NT2/D1 (cell line): ENCODE measurements around the gene MED15.

Experiments
- DNase-seq: peaks from one replicate; pipeline ENCODE4 v3.0.0-alpha.2; 2011; ENCODE audit warnings: low read depth, low spot score
- H3K27me3 ChIP-seq: 2 replicates; pipeline ENCODE4 v1.6.0; 2011; ENCODE audit warnings: mild to moderate bottlenecking; ENCODE audit not compliant: insufficient read length, insufficient read depth
- H3K36me3 ChIP-seq: 2 replicates; pipeline ENCODE4 v1.6.1; 2011; ENCODE audit warnings: mild to moderate bottlenecking, low read length, mixed read lengths; ENCODE audit not compliant: insufficient read depth, insufficient read length
- H3K4me1 ChIP-seq: 2 replicates; pipeline ENCODE4 v1.5.1; 2011; ENCODE audit not compliant: insufficient read depth, insufficient read length
- H3K4me3 ChIP-seq: 2 replicates; pipeline ENCODE4 v1.5.1; 2011; ENCODE audit warnings: low read depth; ENCODE audit not compliant: insufficient read length
- H3K9ac ChIP-seq: 2 replicates; pipeline ENCODE4 v1.6.0; 2011; ENCODE audit warnings: low read depth; ENCODE audit not compliant: insufficient read length
- H3K9me3 ChIP-seq: 2 replicates; pipeline ENCODE4 v1.5.1; 2011; ENCODE audit warnings: mild to moderate bottlenecking, low read length; ENCODE audit not compliant: insufficient read depth
- SUZ12 ChIP-seq: IDR thresholded peaks from 2 replicates; pipeline ENCODE4 v1.6.1; 2011; ENCODE audit not compliant: insufficient read length, insufficient read depth; ENCODE audit errors: extremely low read depth
- YY1 ChIP-seq: IDR thresholded peaks from 2 replicates; pipeline ENCODE4 v1.6.1; 2011; ENCODE audit not compliant: insufficient read length, insufficient read depth
- ZNF274 ChIP-seq: IDR thresholded peaks from 2 replicates; pipeline ENCODE4 v1.6.1; 2011; ENCODE audit warnings: mild to moderate bottlenecking, low read depth, low read length

The MED15 gene

DNA sequence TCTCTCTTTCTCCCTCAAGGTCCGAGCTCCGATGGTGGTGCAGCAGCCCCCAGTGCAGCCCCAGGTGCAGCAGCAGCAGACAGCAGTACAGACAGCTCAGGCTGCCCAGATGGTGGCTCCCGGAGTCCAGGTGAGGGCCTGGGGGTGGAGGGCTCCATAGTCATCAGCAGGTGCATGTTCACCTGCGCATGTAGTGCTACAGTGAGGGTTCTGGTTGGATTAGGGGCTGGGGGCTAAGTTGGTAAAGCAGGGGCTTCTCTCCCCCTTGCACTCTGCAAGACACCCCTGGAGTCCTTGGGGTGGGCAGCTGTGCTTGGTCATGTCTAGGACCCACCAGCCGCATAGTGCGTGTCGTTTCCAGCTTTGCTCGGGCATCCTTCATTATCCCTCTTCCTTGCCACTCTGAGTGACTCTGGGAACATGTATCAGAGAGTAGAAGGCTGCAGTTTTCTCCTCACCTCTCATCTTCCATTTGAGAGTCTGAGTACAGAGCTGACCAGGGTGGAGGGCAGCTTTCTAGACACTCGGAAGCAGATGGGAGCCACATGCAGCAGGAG lies 61.2 kb downstream of the MED15 start:
- peaks cover 79% of the 10 kb centered on the region for H3K36me3 ChIP-seq
- H3K9me3 ChIP-seq: no peaks in the 10 kb centered on the region
- no peaks in the 10 kb centered on the region for H3K27me3 ChIP-seq
- DNase-seq: no peak
- H3K4me3 ChIP-seq: no peak overlapping the region
- TF ChIP-seq YY1 (no peak), ZNF274 (no peak)
- H3K9ac ChIP-seq: no peak overlapping the region
- H3K4me1 ChIP-seq: no peaks in the 10 kb centered on the region

DNA sequence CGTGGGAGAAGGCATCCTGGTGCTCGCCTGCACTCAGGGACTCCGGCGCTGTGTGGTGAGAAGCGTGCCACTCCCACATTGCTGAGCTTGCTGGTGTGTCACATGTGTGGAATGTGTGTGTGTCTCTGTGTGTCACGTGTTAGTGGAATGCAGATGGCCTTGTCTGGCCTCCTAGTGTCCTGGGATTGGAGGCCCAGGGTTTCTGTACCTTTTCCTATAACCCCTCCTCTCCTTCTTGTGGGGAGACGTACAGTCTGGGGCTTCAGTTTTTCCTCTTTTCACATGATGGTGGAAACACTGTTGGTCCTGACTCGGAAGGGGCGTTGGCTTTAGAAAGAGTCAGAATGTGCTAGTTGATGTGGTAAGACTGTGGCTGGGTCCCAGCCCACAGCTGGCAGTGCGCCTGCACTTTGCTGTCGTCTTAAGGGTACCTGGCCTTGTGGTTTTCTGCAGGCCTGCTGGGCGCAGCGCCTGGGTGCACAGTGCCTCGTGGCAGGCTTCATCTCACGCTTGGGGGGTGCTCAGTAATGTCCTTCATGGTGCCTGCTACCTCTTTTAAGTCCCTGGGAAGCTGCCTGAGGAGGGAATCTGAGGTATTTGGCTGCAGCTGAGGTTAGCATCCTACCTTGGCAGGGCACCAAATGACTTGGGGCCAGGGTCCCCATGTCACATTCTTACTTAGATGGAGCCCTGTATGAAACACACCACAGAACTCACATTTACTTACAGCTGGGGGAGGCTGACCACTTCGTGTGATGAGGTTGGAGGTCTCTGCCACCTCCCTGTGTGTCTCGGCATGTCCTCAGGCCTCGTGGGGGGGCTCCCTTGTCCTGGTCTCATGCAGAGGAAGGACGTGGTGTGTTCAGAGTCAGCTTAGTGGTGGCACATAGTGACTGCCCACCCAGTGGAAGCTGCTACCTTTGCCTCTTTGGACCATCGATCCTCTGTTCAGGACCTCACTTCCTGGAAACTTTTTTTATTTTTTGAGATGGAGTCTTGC lies 61.9 kb downstream of the MED15 start:
- no peak for DNase-seq
- H3K36me3 ChIP-seq: peaks cover 85% of the 10 kb centered on the region
- H3K4me3 ChIP-seq: no peak overlapping the region
- H3K9ac ChIP-seq: no peak overlapping the region
- no peak for TF ChIP-seq ZNF274
- TF ChIP-seq SUZ12: no peak
- TF ChIP-seq YY1: no peak
- no peaks in the 10 kb centered on the region for H3K4me1 ChIP-seq
- H3K9me3 ChIP-seq: no peaks in the 10 kb centered on the region
- no peaks in the 10 kb centered on the region for H3K27me3 ChIP-seq

GRCh38 chr22:20571078-20571503 lies 63.7 kb downstream of the MED15 start:
- TF ChIP-seq ZNF274 (no peak), YY1 (no peak), SUZ12 (no peak)
- no peak for DNase-seq
- H3K4me3 ChIP-seq: no peak overlapping the region
- no peaks in the 10 kb centered on the region for H3K4me1 ChIP-seq
- H3K9me3 ChIP-seq: no peaks in the 10 kb centered on the region
- peaks cover 85% of the 10 kb centered on the region for H3K36me3 ChIP-seq
- H3K9ac ChIP-seq: no peak overlapping the region
- no peaks in the 10 kb centered on the region for H3K27me3 ChIP-seq

- peaks cover 3% of the 10 kb centered on the region for H3K4me1 ChIP-seq
- no peaks in the 10 kb centered on the region for H3K9me3 ChIP-seq
- no peak overlapping the region for H3K9ac ChIP-seq
- no peak for DNase-seq
- no peak for TF ChIP-seq YY1
- H3K36me3 ChIP-seq: peaks cover 85% of the 10 kb centered on the region
- no peaks in the 10 kb centered on the region for H3K27me3 ChIP-seq
- no peak overlapping the region for H3K4me3 ChIP-seq
Measured at GRCh38 chr22:20571531-20572007, 64.2 kb downstream of the MED15 start.

DNA sequence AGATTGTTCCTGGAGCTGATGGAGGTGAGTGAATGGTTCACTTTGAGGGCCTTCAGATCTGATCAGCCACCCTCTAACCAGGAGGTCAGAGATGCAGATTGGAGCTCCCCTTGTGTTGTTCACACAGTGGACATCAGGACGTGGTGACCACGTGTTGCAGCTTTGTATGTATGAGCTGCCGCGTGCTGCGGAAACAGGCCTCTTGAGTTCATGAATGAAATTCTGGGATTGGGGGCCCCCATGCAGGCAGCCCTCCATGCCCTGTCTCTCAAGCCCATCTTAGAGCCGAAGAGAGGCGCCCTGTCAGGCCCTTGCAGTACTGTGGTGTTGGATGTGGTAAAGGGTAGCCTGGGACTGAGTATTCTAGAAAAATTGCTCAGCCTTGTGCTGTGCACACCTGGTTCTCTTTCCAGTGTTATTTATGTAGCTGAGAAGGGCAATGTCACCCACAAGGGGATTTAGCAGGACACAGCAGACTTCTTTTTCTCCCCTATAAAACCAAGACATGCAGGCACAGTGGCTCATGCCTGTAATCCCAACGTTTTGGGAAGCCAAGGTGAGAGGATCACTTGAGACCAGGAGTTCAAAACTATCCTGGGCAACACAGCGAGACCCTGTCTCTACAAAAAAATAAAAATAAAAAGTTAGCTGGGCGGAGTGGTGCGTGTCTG lies 64.9 kb downstream of the MED15 start:
- Histone ChIP-seq H3K4me3 (no peak overlapping the region), H3K27me3 (no peaks in the 10 kb centered on the region), H3K36me3 (peaks cover 84% of the 10 kb centered on the region), H3K9me3 (no peaks in the 10 kb centered on the region), H3K9ac (no peak overlapping the region), H3K4me1 (peaks cover 3% of the 10 kb centered on the region)
- no peak for TF ChIP-seq SUZ12
- no peak for TF ChIP-seq YY1
- TF ChIP-seq ZNF274: no peak
- no peak for DNase-seq

GRCh38 chr22:20573176-20573832 lies 65.9 kb downstream of the MED15 start:
- peaks cover 3% of the 10 kb centered on the region for H3K4me1 ChIP-seq
- H3K27me3 ChIP-seq: no peaks in the 10 kb centered on the region
- H3K9me3 ChIP-seq: no peaks in the 10 kb centered on the region
- no peak for DNase-seq
- peaks cover 81% of the 10 kb centered on the region for H3K36me3 ChIP-seq
- H3K4me3 ChIP-seq: no peak overlapping the region
- H3K9ac ChIP-seq: no peak overlapping the region
- TF ChIP-seq YY1 (no peak), SUZ12 (no peak), ZNF274 (no peak)
